MCF 10A (cell line): ENCODE data around the gene DNM3. TPM values are rescaled to one million over a fixed set of nuclear protein-coding genes. Genes with fewer than 3 reads are reported as not detected.

Experiments
- BruUV-seq: library from RNA; stranded (reverse); fragments of 400-500 nt; replicated peaks from 2 replicates; lab custom pipeline; 2021; lab: Mats Ljungman, UMichigan
- CTCF ChIA-PET: fragments of 300-600 bp; sonication (Branson Sonifier 250); formaldehyde crosslinking; extraction: SDS; loops from one replicate; lab custom pipeline; 2021; ENCODE audit warnings: antibody characterized with exemption, inconsistent platforms; lab: Yijun Ruan, JAX
- POLR2A ChIA-PET: fragments of 300-600, 350-650 bp; sonication (Branson Sonifier 250); formaldehyde crosslinking; extraction: SDS; loops from one replicate; lab custom pipeline; 2020; ENCODE audit warnings: antibody characterized with exemption, inconsistent platforms; lab: Yijun Ruan, JAX
- DNase-seq: peaks from one replicate; pipeline ENCODE4 v3.0.0-alpha.2; 2018; ENCODE audit not compliant: unreplicated experiment
- H3K27ac Mint-ChIP-seq: one replicate; pipeline ENCODE4 v1.8.0; 2022; ENCODE audit warnings: mild to moderate bottlenecking, low read depth, mixed read lengths; ENCODE audit not compliant: unreplicated experiment
- H3K27me3 Mint-ChIP-seq: one replicate; pipeline ENCODE4 v1.8.0; 2022; ENCODE audit warnings: mixed read lengths; ENCODE audit not compliant: insufficient read depth, unreplicated experiment
- H3K36me3 Mint-ChIP-seq: one replicate; pipeline ENCODE4 v1.8.0; 2022; ENCODE audit warnings: mild to moderate bottlenecking, moderate library complexity, mixed read lengths; ENCODE audit not compliant: insufficient read depth, unreplicated experiment
- H3K4me1 Mint-ChIP-seq: one replicate; pipeline ENCODE4 v1.8.0; 2022; ENCODE audit warnings: mixed read lengths; ENCODE audit not compliant: insufficient read depth, unreplicated experiment
- H3K4me3 Mint-ChIP-seq: one replicate; pipeline ENCODE4 v1.8.0; 2022; ENCODE audit warnings: mild to moderate bottlenecking, moderate library complexity, mixed read lengths; ENCODE audit not compliant: unreplicated experiment
- H3K9me3 Mint-ChIP-seq: one replicate; pipeline ENCODE4 v1.8.0; 2022; ENCODE audit warnings: mixed read lengths; ENCODE audit not compliant: unreplicated experiment
- CTCF ChIP-seq: fragments of 200-600 bp; IDR thresholded peaks from one replicate; pipeline ENCODE4 v1.8.0; 2022; ENCODE audit warnings: antibody characterized with exemption, mild to moderate bottlenecking; ENCODE audit not compliant: unreplicated experiment
- intact Hi-C: fragments of 100-400 bp; cut with micrococcal nuclease; formaldehyde crosslinking; loops from 2 replicates; pipeline ENCODE4 v1.14.1; 2022
- total RNA-seq: library from RNA; stranded (reverse); gene quantifications from 2 replicates; pipeline ENCODE4 v1.2.3, GENCODE V29; 2022

Gene DNM3
- total RNA-seq, 1 experiment from 2014 or later = 0.68 TPM

- intact Hi-C loops = no loop called here
- Mint-ChIP-seq H3K9me3 (no peaks in the 10 kb centered on the region), H3K36me3 (no peaks in the 10 kb centered on the region), H3K4me3 (no peak overlapping the region), H3K27ac (no peak overlapping the region), H3K27me3 (no peaks in the 10 kb centered on the region), H3K4me1 (peaks cover 13% of the 10 kb centered on the region)
- no peak for TF ChIP-seq CTCF
- POLR2A ChIA-PET = interaction anchor here (1.1 kb wide), 1 partner anchor 24 kb away, joined by 3 read pairs; no protein-coding TSS in a partner anchor
- BruUV-seq = no TSS peak
- CTCF ChIA-PET = interaction anchor here (0.6 to 1.3 kb wide), 4 partner anchors 15 to 271 kb away, joined by 3 to 7 read pairs (median 5); no protein-coding TSS in a partner anchor
- DNase-seq = no peak
Measured at GRCh38 chr1:172145231-172145651, 303.9 kb downstream of the DNM3 start.

GRCh38 chr1:172145656-172146055 lies 304.4 kb downstream of the DNM3 start:
- Mint-ChIP-seq H3K27me3 (no peaks in the 10 kb centered on the region), H3K9me3 (no peaks in the 10 kb centered on the region), H3K36me3 (no peaks in the 10 kb centered on the region), H3K27ac (no peak overlapping the region), H3K4me1 (peaks cover 13% of the 10 kb centered on the region), H3K4me3 (no peak overlapping the region)
- DNase-seq = no peak
- ChIA-PET CTCF (interaction anchor here (1.2 to 1.3 kb wide), 2 partner anchors 15 to 271 kb away, joined by 3 to 6 read pairs; no protein-coding TSS in a partner anchor), POLR2A (interaction anchor here (0.6 to 1.1 kb wide), 3 partner anchors 23 to 207 kb away, joined by 3 to 4 read pairs (median 3); no protein-coding TSS in a partner anchor)
- BruUV-seq = no TSS peak
- intact Hi-C loops = no loop called here
- no peak for TF ChIP-seq CTCF

GRCh38 chr1:172146141-172146850 lies 305.0 kb downstream of the DNM3 start:
- CTCF ChIA-PET = interaction anchor here (0.7 to 1.2 kb wide), 3 partner anchors 140 to 325 kb away, joined by 3 to 6 read pairs (median 3); no protein-coding TSS in a partner anchor
- intact Hi-C loops = no loop called here
- Mint-ChIP-seq H3K4me3 (no peak overlapping the region), H3K4me1 (peaks cover 13% of the 10 kb centered on the region), H3K27me3 (no peaks in the 10 kb centered on the region), H3K36me3 (no peaks in the 10 kb centered on the region), H3K27ac (no peak overlapping the region), H3K9me3 (no peaks in the 10 kb centered on the region)
- no peak for TF ChIP-seq CTCF
- no TSS peak for BruUV-seq
- POLR2A ChIA-PET = interaction anchor here (0.6 to 1.1 kb wide), 2 partner anchors 162 to 207 kb away, joined by 3 to 4 read pairs; no protein-coding TSS in a partner anchor
- DNase-seq = peak; percentile 16

- H3K4me3 Mint-ChIP-seq = no peak overlapping the region
- no peak for TF ChIP-seq CTCF
- ChIA-PET POLR2A (interaction anchor here (0.6 kb wide), 1 partner anchor 107 kb away, joined by 3 read pairs; no protein-coding TSS in a partner anchor), CTCF (interaction anchor here (0.6 to 2.1 kb wide), 5 partner anchors 9 to 219 kb away, joined by 3 to 8 read pairs (median 3); no protein-coding TSS in a partner anchor)
- H3K36me3 Mint-ChIP-seq = no peaks in the 10 kb centered on the region
- no peak for DNase-seq
- BruUV-seq = no TSS peak
- intact Hi-C loops = no loop called here
- peaks cover 13% of the 10 kb centered on the region for H3K4me1 Mint-ChIP-seq
- no peaks in the 10 kb centered on the region for H3K27me3 Mint-ChIP-seq
- no peaks in the 10 kb centered on the region for H3K9me3 Mint-ChIP-seq
- H3K27ac Mint-ChIP-seq = no peak overlapping the region
Measured at GRCh38 chr1:172147541-172147940, 306.2 kb downstream of the DNM3 start.
